NCI-H1417 (cell line): ENCODE data around the gene NPFF.
"Not testable (repeated sequence)": the region's sequence is repeated elsewhere in the genome, so short reads cannot be mapped to it uniquely, and the experiment has no call there.

Experiments used
- DNase-seq, 3 experiments: peaks; one replicate each; lab custom pipeline; 2025; lab: John Stamatoyannopoulos, UW

The NPFF gene

GRCh38 chr12:53495903-53496751 is 11.2 kb downstream of the NPFF start:
- DNase-seq = no peak

DNA sequence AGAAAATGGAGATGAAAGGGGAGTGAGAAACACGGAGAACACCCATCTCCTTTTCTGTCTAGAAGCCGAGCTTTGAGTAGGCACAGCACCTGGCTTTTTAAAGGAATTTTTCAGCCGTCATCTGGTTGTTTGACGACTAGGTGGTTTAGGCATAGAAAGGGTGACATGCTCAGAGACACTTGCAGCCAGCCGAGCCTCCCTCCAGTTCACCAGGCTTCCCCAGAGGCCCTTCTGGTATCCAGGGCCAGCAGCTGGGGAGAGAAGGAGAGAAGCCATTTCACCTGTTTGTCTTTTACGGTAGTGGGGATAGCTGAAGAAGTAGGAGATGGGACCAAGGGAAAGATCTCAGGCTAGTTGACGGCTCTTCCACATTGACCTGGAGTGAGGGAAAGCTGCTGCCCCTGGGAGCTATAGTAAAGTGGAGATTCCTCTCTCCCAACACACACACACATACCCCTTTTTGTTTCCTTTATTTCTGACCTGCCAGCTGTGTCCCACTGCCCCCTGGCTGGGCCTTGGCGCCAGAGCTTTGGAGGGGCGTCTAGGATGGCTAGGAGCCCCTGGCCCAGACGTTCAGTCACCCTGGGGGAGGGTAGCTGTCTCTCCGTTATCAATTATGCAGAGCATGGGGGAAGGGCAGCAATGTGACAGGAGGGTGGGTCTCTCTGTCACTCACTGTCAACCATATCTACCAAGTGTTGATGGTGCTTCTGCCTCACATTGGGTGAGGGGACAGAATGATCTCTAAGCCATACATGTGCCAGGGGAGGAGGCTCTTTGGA is 13.5 kb downstream of the NPFF start:
- peak; percentile 35 to 58 (median 39) for DNase-seq

GRCh38 chr12:53492830-53493609 is 14.3 kb downstream of the NPFF start:
- DNase-seq = peak; percentile 93 to 97 (median 95)

DNA sequence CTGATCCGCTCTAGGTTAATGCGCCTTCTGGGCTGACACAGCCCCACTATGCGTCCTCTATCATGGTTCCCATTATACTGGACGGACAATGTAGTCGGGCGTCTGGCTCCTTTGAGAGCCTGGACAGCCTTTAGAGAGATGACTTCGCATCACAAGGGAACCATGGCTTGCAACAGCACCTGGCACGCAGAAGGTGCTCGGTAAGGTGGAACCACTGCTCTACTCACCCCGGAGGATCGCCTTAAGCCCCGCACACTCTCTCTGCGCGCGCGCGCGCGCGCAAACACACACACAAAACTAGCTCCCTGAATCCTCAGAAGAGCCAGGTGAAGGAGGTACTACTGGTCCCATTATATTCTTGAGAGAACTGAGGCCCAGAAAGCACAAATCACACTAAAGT is 15.1 kb downstream of the NPFF start:
- peak; percentile 27 to 66 (median 55) for DNase-seq

DNA sequence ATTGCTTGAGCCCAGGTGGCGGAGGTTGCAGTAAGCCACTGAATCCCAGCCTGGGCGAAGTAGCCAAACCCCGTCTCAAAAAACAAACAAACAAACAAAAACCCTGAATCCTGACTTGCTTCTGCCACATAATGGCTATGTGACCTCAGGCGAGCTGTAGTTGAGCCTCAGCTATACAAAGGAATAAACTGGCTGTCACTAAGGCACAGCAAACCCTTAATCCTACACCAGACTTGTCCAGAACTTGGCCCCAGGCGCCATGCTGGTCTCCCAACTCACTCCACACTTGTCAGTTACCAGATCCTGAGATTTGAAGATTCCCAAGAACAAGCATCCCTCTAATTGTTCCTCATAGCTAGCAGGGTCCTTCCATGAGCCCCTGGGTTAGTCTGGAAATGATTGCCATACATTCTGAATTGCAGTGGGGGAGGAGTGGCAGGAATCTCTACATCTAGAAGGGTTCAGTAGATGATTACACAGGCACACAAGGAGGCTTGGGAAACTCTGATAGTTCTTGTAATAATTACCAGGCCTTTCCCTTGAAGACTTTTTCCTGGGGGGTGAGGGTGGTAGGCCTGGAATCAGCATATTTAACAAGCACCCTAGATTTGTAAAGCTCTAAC is 17.9 kb downstream of the NPFF start:
- no peak for DNase-seq

DNA sequence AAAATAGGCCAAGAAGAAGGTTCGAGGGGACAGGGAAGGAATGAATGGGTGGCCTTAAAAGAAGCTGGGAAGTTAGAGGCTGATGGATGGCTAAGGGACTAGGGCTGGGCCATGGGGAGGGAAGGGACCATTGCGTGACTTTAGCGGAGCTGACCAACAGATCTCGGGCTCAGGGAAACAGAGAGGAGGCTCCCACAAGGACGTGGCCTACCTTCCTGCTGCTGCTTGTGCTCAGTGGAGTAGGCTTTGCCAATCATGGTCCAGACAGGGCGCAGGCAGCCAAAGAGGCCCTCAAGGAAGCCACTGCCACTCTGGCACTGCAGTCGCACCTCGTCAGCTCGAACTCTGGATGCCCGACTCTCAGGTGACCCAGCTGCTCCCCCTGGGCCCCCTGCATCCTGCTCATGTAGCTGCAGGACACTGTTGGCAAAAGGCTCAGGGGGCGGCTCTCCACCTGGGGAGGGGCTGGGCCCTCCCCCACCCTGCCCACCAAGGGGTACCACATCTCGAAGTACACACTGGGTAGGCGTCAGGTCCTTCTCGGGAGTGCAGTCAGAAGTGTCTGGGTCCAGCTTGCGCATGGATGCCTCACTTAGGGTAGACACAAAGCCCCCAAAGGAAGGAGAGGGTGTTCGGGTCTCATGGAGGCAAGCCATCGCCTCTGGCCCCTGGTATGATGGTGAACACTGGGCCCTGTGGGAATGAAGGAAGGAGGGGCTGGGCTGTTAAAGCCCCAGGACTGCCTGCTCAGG is 20.4 kb downstream of the NPFF start:
- no peak for DNase-seq

DNA sequence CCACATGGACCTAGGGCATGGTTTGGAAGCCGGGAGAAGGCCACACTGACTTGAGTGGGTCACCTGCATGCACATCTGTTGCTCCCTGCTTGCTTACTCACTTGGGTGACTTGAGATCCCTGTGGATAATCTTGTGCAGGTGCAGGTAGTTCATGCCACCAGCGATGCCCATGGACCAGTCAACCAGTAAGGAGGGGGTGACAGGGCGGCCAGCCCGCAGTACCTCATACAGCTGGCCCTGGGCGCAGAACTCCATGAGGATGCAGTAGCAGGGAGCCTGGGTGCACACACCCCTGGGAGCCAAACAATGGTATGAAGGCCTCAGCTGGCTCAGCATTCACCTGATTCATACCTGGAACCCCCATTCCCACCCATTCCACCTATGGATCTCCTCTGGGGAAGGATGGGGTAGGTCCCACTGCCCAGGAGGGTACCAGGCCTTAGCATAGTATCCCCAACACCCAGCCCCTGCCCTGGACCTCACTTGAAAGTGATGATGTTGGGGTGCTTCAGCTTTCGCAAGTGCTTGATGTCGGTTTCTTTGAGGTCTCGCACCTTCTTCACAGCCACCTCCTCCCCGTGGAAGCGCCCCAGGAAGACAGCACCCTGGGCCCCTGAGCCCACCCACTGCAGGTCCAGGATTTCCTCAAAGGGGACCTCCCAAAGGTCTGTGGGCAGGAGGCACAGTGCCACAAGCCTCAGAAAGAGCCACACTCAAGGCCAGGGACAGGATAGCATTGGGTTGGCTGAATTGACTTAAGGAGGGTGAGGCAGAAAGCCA is 21.1 kb downstream of the NPFF start:
- no peak for DNase-seq

GRCh38 chr12:53484686-53485575 is 22.4 kb downstream of the NPFF start:
- DNase-seq = no peak

GRCh38 chr12:53483979-53484377 is 23.3 kb downstream of the NPFF start:
- DNase-seq = no peak

DNA sequence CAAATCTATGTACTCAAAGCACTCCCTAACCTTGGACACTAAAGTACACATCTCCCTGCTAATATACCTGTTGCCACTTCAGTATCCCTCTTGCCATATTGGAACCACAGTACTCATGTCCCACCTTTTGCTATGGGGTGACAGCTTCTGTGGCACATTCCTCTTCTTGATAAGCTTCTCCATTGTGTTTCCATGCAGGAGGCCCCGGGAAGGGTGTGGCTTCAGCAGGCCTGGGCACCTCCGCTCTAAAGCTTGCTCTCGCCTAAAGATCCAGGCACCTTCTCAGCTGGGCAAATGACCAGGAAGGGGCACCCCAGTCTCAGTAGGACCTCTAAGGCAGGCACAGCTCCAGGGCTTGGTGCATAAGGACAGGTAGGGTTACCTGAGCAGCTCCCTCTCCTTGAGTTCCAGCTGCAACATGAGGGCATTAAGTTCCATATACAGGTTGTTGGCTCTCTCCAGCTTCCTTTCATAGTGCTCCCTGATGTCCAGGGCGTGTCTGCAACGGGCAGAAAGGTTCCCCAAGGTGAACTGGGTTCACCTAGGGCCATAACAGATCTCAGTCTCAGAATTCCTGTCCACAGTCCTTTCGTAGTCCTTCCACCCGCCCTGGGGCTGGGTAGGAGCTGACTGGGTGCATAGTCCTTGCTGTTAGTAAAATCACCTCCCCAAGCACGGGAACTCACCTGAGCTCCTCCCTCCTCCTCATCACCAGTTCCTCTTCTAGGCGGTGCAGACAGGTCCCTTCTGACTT is 23.9 kb downstream of the NPFF start:
- no peak for DNase-seq

DNA sequence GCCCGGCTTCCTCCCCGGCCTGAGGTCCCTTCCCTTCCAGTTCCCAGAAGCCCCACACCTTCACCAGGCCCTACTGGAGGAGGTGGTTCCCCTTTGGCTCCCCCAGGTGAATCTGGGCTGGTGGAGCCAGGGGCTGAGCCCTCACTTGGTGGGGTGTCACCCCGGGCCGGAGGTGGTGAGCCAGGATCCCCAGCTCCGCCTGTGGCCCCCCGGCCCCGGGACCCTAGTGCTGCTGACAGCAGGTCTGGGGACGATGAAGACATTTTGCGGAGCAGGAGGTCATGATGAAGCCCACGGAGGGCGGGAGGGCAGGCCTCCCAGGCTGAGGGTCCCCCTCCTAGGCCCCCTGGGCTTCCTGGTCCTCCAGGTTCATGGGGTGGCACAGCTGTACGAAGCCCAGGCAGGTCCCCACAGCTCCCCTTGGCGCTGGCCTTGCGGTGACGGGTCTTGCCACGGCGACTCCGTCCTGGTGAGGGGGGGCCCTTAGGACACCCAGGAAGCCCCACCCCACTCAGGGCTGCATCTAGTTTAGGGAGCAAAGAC is 24.6 kb downstream of the NPFF start:
- DNase-seq = no peak

GRCh38 chr12:53481939-53482586 is 25.2 kb downstream of the NPFF start:
- DNase-seq = peak in 1 of 3 experiments; percentile 19

GRCh38 chr12:53481458-53481857 is 25.8 kb downstream of the NPFF start:
- DNase-seq = not testable (repeated sequence)

- DNase-seq = no peak
Observed at GRCh38 chr12:53480491-53481442, 26.5 kb downstream of the NPFF start.

GRCh38 chr12:53479331-53479730 is 28.0 kb downstream of the NPFF start:
- no peak for DNase-seq

DNA sequence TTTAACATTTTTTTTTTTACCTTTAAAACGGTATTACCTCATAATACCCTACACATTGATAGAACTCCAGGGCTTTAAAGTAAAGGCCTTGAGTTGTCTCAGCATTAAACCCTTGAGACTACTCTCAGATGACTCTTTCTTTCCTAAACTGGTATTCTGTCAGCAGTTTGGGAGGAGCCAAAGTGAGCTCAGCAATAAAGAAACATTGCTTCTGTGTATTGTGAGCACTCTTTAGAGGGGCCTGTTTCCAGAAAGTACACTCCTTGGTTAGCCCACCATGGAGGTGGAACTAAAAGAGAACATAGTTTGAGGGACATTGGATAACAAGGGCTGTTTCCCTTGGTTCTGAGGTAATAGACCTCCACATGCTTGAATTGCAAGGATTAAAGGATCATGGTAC is 28.4 kb downstream of the NPFF start:
- no peak for DNase-seq
